Transverse colon (tissue), 4 donors: ENCODE data around the gene CCDC33. TPM values are rescaled to one million over a fixed set of nuclear protein-coding genes. Genes with fewer than 3 reads are reported as not detected.
A peak's percentile ranks its signal among the peaks of the same experiment; 100 is the strongest.

Experiments
- DNase-seq: peaks from one replicate; pipeline ENCODE4 v3.0.0-alpha.2; 2019
- H3K27ac ChIP-seq, 4 donors: fragments of 200-600 bp; sonication (generic); 2 replicates each; pipeline ENCODE4 v1.5.1; 2016 to 2018; ENCODE audit warnings: inconsistent platforms in 4 of 4
- H3K27me3 ChIP-seq: fragments of 200-600 bp; sonication (generic); 2 replicates; pipeline ENCODE4 v1.5.1; 2017; ENCODE audit warnings: inconsistent platforms
- H3K36me3 ChIP-seq, 4 donors: fragments of 200-600 bp; sonication (generic); 2 replicates each; pipeline ENCODE4 v1.5.1; 2017 to 2019; ENCODE audit warnings: inconsistent platforms in 4 of 4
- H3K4me1 ChIP-seq, 4 donors: fragments of 200-600 bp; sonication (generic); 2 replicates each; pipeline ENCODE4 v1.5.1; 2017 to 2020; ENCODE audit warnings: inconsistent platforms in 4 of 4
- H3K4me3 ChIP-seq, 4 donors: fragments of 200-600 bp; sonication (generic); 1 replicate in 1 of 4; 2 replicates in 3 of 4; pipeline versions ENCODE4 v1.5.1 to v1.6.1; 2017 to 2019; ENCODE audit warnings: inconsistent platforms in 4 of 4
- H3K9me3 ChIP-seq, 2 donors: fragments of 200-600 bp; sonication (generic); 2 replicates each; pipeline ENCODE4 v1.5.1; 2017 to 2019; ENCODE audit warnings: inconsistent platforms in 2 of 2
- CTCF ChIP-seq, 5 experiments: fragments of 200-600 bp in 3 of 5; fragments of 450-650 bp in 2 of 5; sonication (generic) in 3 of 5; IDR thresholded peaks; 1 replicate in 2 of 5; 2 replicates in 3 of 5; pipeline ENCODE4 v1.5.1; 2016 to 2017; ENCODE audit warnings: antibody characterized with exemption in 5 of 5, inconsistent platforms in 3 of 5, mild to moderate bottlenecking in 2 of 5, moderate library complexity in 1 of 5
- EP300 ChIP-seq: sonication (generic); formaldehyde crosslinking; IDR thresholded peaks from one replicate; pipeline ENCODE4 v1.6.1; 2017; ENCODE audit warnings: antibody characterized with exemption, low read depth
- POLR2A ChIP-seq: fragments of 450-650 bp; IDR thresholded peaks from one replicate; pipeline ENCODE4 v1.6.1; 2016; ENCODE audit warnings: antibody characterized with exemption, mild to moderate bottlenecking, moderate library complexity
- POLR2AphosphoS5 ChIP-seq, 3 donors: sonication (generic); formaldehyde crosslinking; IDR thresholded peaks; one replicate each; pipeline ENCODE4 v1.6.1; 2016; ENCODE audit warnings: antibody characterized with exemption in 3 of 3
- WGBS, 2 donors: methylation state at CpG; one replicate each; pipeline ENCODE4 v1.1.5; 2018; ENCODE audit warnings: low coverage in 1 of 2; 5-methylcytosine and 5-hydroxymethylcytosine counted together
- in situ Hi-C, 4 donors: fragments of 200-750 bp; cut with MboI; loops; one replicate each; pipeline versions ENCODE4 v1.15.0 to v1.15.1; 2017; ENCODE audit warnings: low sequenced_read_pairs in 3 of 4, low pct_ligation_motif_present in 1 of 4, low pct_unique_long_range_greater_than_20kb in 1 of 4
- intact Hi-C: fragments of 100-400 bp; cut with DNase I; formaldehyde crosslinking; loops from one replicate; pipeline ENCODE4 v1.15.1; 2023; ENCODE audit warnings: low total_unique reads
- total RNA-seq, 4 donors: library from RNA; depleted of rRNA; stranded (reverse); fragments of >200 nt; gene quantifications; one replicate each; pipeline ENCODE4 v1.1.0, GENCODE V29; 2016

The CCDC33 gene
- total RNA-seq, 4 donors from 2014 or later = 0.16 TPM; not detected in 3

GRCh38 chr15:74317820-74318375 lies 81.8 kb downstream of the CCDC33 start:
- no peak for TF ChIP-seq EP300
- TF ChIP-seq POLR2A = no peak
- no peak for TF ChIP-seq CTCF (IDR thresholded peaks at IDR 0.05)
- no peak for TF ChIP-seq POLR2AphosphoS5 (IDR thresholded peaks at IDR 0.05)
- DNase-seq = peak; percentile 43
- intact Hi-C loops = no loop called here
- in situ Hi-C loops = loop anchor here in 2 of 4 donors (25.0 kb wide), 3 partner anchors 181 to 381 kb away; partner anchors contain the start of genes ISLR2 (in 1 of the 2) and LOXL1 (in 1 of the 2)
- peaks cover 0 to 23% (median 3%) of the 10 kb centered on the region in 4 donors for H3K4me1 ChIP-seq
- H3K27me3 ChIP-seq = no peaks in the 10 kb centered on the region
- peak overlapping the region; percentile 36 to 56 (median 46) for H3K27ac ChIP-seq
- H3K4me3 ChIP-seq = no peak overlapping the region
- 58 to 81% methylated on average over 3 to 8 of the region's 8 CpGs for WGBS, 2 donors
- H3K36me3 ChIP-seq = no peaks in the 10 kb centered on the region
- no peaks in the 10 kb centered on the region for H3K9me3 ChIP-seq

- intact Hi-C loops = no loop called here
- no peaks in the 10 kb centered on the region for H3K9me3 ChIP-seq
- no peak for DNase-seq
- H3K4me3 ChIP-seq = no peak overlapping the region
- H3K4me1 ChIP-seq = peaks cover 0 to 23% (median 3%) of the 10 kb centered on the region in 4 donors
- TF ChIP-seq CTCF (IDR thresholded peaks at IDR 0.05) (no peak), POLR2A (no peak), POLR2AphosphoS5 (IDR thresholded peaks at IDR 0.05) (no peak), EP300 (no peak)
- peak overlapping the region; percentile 36 to 56 (median 44) for H3K27ac ChIP-seq
- in situ Hi-C loops = loop anchor here in 2 of 4 donors (25.0 kb wide), 3 partner anchors 181 to 381 kb away; partner anchors contain the start of genes ISLR2 (in 1 of the 2) and LOXL1 (in 1 of the 2)
- no peaks in the 10 kb centered on the region for H3K36me3 ChIP-seq
- WGBS, 2 donors = 82 to 100% methylated on average over 1 to 6 of the region's 6 CpGs
- no peaks in the 10 kb centered on the region for H3K27me3 ChIP-seq
Measured at GRCh38 chr15:74318376-74319137, 82.4 kb downstream of the CCDC33 start.

GRCh38 chr15:74319138-74319460 lies 83.0 kb downstream of the CCDC33 start:
- no peak for DNase-seq
- WGBS, 2 donors = 82 to 92% methylated on average over 2 to 5 of the region's 5 CpGs
- H3K9me3 ChIP-seq = no peaks in the 10 kb centered on the region
- peaks cover 0 to 23% (median 3%) of the 10 kb centered on the region in 4 donors for H3K4me1 ChIP-seq
- TF ChIP-seq POLR2AphosphoS5 (IDR thresholded peaks at IDR 0.05) = no peak
- no peak for TF ChIP-seq EP300
- no peak for TF ChIP-seq POLR2A
- no peak for TF ChIP-seq CTCF (IDR thresholded peaks at IDR 0.05)
- no peak overlapping the region for H3K4me3 ChIP-seq
- no peaks in the 10 kb centered on the region for H3K27me3 ChIP-seq
- intact Hi-C loops (no loop called here), in situ Hi-C loops (loop anchor here in 2 of 4 donors (25.0 kb wide), 3 partner anchors 182 to 382 kb away; partner anchors contain the start of genes ISLR2 (in 1 of the 2) and LOXL1 (in 1 of the 2))
- H3K36me3 ChIP-seq = no peaks in the 10 kb centered on the region
- no peak overlapping the region for H3K27ac ChIP-seq
